ENCODE results near the gene MEGF10. TPM values are rescaled to one million over a fixed set of nuclear protein-coding genes. Genes with fewer than 3 reads are reported as not detected.

The MEGF10 gene
- total and polyA plus RNA-seq, 10 of the 15 experiments (the other 5 are each of a cell fraction or from before 2014, with no cell fraction given) = 0.03 to 0.21 (median 0.05) TPM; not detected in 5

DNA sequence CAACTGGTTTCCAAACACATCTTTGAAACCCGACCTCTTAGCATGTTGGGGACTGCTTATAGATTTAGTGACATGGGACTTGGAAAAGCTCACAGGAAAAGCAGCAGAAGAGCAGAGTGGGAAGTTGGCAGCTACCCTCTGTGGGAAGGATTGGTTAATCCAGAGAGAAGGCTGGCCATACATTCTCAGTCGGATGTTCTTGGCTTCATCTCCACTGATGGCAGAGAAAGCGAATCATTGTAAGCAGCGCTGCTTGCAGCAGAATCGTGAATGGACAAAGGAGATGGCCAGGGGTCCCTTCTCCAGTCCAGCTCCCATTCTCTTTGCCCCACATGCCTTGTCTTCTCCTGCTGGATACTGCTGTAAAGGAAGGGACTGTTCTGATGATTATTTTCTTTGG lies 62.7 kb downstream of the MEGF10 start:
- no peak overlapping the region for H3K9ac ChIP-seq (ENCODE audit: control insufficient read depth, insufficient read depth, low read length)
- H3K4me3 ChIP-seq = no peak overlapping the region
- H3K79me2 ChIP-seq (ENCODE audit: control insufficient read depth, insufficient read depth, low read length) = no peaks in the 10 kb centered on the region
- intact Hi-C loops (cut with micrococcal nuclease; ENCODE audit: unreplicated experiment) (no loop called here), in situ Hi-C loops (cut with MboI) (no loop called here)
- POLR2A ChIA-PET = no interaction called here
- ATAC-seq (no peak), FAIRE-seq (no peak), DNase-seq (ENCODE audit: low read depth, low spot score) (no peak)
- no peak overlapping the region for H3K4me2 ChIP-seq (ENCODE audit: control insufficient read depth, insufficient read depth)
- H3K27me3 ChIP-seq (replicated peaks in 1 of 2; ENCODE audit: control insufficient read depth in 2 of 2, insufficient read depth in 2 of 2, low read length in 1 of 2) = peaks cover 0 to 1% of the 10 kb centered on the region in 2 experiments; a peak in 2 of 4 replicates
- no peaks in the 10 kb centered on the region for H4K20me1 ChIP-seq (ENCODE audit: control insufficient read depth, insufficient read depth)
- H3K9me3 ChIP-seq (replicated peaks; ENCODE audit: control insufficient read depth, insufficient read depth, low read length) = no peaks in the 10 kb centered on the region
- no peak overlapping the region for H2AFZ ChIP-seq (ENCODE audit: control insufficient read depth, low read depth, low read length)
- SMC1A ChIA-PET (ENCODE audit: uncharacterized antibody, unreplicated experiment) = no interaction called here
- H3K4me1 ChIP-seq (ENCODE audit: control insufficient read depth, insufficient read depth, low read length) = no peaks in the 10 kb centered on the region
- RAD21 ChIA-PET (ENCODE audit: unreplicated experiment) = no interaction called here
- CTCF ChIA-PET = no interaction called here
- WGBS (ENCODE audit: insufficient coverage, insufficient replicate concordance, low lambda C conversion rate, missing lambda C conversion rate) = 62% methylated on average over 5 of the region's 5 CpGs
- no TSS peak for BruUV-seq (replicated peaks)
- no peak overlapping the region for H3K27ac ChIP-seq (ENCODE audit: control insufficient read depth, insufficient read depth)
- no peaks in the 10 kb centered on the region for H3K36me3 ChIP-seq (ENCODE audit: control insufficient read depth in 2 of 2, insufficient read depth in 2 of 2, low read length in 1 of 2)
- TF ChIP-seq PAX5 (IDR thresholded peaks at IDR 0.05; ENCODE audit: borderline replicate concordance, low read depth, low read length) (no peak), CREB1 (IDR thresholded peaks at IDR 0.05; ENCODE audit: low read depth) (no peak), ZZZ3 (IDR thresholded peaks at IDR 0.05; ENCODE audit: control insufficient read depth, insufficient read length, low read depth) (no peak), ATF7 (IDR thresholded peaks at IDR 0.05; ENCODE audit: low read depth) (no peak), TBL1XR1 (IDR thresholded peaks at IDR 0.05; ENCODE audit: low read depth, low read length) (no peak), SREBF2 (IDR thresholded peaks at IDR 0.05; ENCODE audit: low read length) (no peak), ASH2L (IDR thresholded peaks at IDR 0.05; ENCODE audit: borderline replicate concordance, low read depth) (no peak), SRF (IDR thresholded peaks at IDR 0.05; ENCODE audit: low read depth in 2 of 2, low read length in 2 of 2) (no peak), CBX3 (IDR thresholded peaks at IDR 0.05; ENCODE audit: borderline replicate concordance, low read depth) (no peak), WRNIP1 (IDR thresholded peaks at IDR 0.05; ENCODE audit: borderline replicate concordance, low read depth, low read length) (no peak), EP300 (IDR thresholded peaks at IDR 0.05; ENCODE audit: borderline replicate concordance in 1 of 2, control insufficient read depth in 1 of 2, low read depth in 2 of 2, low read length in 2 of 2) (no peak), SUPT20H (IDR thresholded peaks at IDR 0.05; ENCODE audit: borderline replicate concordance, control insufficient read depth, low read depth, low read length) (no peak), NR2C1 (IDR thresholded peaks at IDR 0.05) (no peak), KLF5 (IDR thresholded peaks at IDR 0.05; ENCODE audit: partially characterized antibody) (no peak)
- TF ChIP-seq, protein P1, sequence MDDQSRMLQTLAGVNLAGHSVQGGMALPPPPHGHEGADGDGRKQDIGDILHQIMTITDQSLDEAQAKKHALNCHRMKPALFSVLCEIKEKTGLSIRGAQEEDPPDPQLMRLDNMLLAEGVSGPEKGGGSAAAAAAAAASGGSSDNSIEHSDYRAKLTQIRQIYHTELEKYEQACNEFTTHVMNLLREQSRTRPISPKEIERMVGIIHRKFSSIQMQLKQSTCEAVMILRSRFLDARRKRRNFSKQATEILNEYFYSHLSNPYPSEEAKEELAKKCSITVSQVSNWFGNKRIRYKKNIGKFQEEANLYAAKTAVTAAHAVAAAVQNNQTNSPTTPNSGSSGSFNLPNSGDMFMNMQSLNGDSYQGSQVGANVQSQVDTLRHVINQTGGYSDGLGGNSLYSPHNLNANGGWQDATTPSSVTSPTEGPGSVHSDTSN (IDR thresholded peaks at IDR 0.05; ENCODE audit: insufficient replicate concordance, low read depth, low read length) = no peak
- TF ChIP-seq, protein P2, sequence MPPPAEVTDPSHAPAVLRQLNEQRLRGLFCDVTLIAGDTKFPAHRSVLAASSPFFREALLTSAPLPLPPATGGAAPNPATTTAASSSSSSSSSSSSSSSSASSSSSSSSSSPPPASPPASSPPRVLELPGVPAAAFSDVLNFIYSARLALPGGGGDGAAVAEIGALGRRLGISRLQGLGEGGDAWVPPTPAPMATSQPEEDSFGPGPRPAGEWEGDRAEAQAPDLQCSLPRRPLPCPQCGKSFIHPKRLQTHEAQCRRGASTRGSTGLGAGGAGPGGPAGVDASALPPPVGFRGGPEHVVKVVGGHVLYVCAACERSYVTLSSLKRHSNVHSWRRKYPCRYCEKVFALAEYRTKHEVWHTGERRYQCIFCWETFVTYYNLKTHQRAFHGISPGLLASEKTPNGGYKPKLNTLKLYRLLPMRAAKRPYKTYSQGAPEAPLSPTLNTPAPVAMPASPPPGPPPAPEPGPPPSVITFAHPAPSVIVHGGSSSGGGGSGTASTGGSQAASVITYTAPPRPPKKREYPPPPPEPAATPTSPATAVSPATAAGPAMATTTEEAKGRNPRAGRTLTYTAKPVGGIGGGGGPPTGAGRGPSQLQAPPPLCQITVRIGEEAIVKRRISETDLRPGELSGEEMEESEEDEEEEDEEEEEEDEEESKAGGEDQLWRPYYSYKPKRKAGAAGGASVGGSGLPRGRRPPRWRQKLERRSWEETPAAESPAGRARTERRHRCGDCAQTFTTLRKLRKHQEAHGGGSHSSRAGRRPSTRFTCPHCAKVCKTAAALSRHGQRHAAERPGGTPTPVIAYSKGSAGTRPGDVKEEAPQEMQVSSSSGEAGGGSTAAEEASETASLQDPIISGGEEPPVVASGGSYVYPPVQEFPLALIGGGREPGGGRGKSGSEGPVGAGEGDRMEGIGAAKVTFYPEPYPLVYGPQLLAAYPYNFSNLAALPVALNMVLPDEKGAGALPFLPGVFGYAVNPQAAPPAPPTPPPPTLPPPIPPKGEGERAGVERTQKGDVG (CRISPR knock-in tag; IDR thresholded peaks at IDR 0.05) = no peak
- TF ChIP-seq, protein P3, sequence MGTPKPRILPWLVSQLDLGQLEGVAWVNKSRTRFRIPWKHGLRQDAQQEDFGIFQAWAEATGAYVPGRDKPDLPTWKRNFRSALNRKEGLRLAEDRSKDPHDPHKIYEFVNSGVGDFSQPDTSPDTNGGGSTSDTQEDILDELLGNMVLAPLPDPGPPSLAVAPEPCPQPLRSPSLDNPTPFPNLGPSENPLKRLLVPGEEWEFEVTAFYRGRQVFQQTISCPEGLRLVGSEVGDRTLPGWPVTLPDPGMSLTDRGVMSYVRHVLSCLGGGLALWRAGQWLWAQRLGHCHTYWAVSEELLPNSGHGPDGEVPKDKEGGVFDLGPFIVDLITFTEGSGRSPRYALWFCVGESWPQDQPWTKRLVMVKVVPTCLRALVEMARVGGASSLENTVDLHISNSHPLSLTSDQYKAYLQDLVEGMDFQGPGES (IDR thresholded peaks at IDR 0.05) = no peak
- TF ChIP-seq, protein P4, sequence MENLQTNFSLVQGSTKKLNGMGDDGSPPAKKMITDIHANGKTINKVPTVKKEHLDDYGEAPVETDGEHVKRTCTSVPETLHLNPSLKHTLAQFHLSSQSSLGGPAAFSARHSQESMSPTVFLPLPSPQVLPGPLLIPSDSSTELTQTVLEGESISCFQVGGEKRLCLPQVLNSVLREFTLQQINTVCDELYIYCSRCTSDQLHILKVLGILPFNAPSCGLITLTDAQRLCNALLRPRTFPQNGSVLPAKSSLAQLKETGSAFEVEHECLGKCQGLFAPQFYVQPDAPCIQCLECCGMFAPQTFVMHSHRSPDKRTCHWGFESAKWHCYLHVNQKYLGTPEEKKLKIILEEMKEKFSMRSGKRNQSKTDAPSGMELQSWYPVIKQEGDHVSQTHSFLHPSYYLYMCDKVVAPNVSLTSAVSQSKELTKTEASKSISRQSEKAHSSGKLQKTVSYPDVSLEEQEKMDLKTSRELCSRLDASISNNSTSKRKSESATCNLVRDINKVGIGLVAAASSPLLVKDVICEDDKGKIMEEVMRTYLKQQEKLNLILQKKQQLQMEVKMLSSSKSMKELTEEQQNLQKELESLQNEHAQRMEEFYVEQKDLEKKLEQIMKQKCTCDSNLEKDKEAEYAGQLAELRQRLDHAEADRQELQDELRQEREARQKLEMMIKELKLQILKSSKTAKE (IDR thresholded peaks at IDR 0.05; ENCODE audit: low read depth, poor library complexity, severe bottlenecking) = no peak
